Choroid plexus epithelial cell (primary cell): ENCODE measurements around the gene ST8SIA4.
A peak's percentile ranks its signal among the peaks of the same experiment; 100 is the strongest.

Experiments used
- DNase-seq: peaks from one replicate; pipeline ENCODE4 v3.0.0-alpha.2; 2010; ENCODE audit warnings: low read depth
- H3K4me3 ChIP-seq: 2 replicates; pipeline ENCODE4 v1.5.1; 2011; ENCODE audit warnings: low read depth, mild to moderate bottlenecking, control low read depth, low read length, moderate library complexity
- TF ChIP-seq, protein P1 (sequence below): conservative IDR thresholded peaks from 2 replicates; pipeline ENCODE4 v1.5.1; 2011; ENCODE audit warnings: low read depth, mild to moderate bottlenecking, control low read depth, inconsistent platforms, low read length, moderate library complexity

Gene ST8SIA4

DNA sequence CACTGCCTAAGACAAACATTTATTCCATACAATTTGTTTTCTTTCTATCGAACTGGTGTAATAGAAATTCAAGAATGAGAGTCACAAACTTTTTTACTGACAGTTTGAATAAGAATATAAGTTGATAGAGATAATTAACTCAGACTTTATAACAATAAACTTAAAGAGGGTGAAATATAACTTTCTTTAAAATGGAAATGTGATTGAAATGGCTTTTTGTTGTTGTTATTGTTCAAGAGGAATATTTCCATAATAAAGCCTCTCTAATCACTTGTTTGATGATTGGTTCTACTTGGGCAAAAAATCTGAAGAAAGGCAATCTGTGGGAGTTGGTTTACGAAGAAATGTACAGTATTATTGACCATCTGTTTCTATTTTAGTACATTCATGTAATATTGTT, 79.3 kb downstream of the ST8SIA4 start:
- DNase-seq = no peak
- TF ChIP-seq, protein P1, sequence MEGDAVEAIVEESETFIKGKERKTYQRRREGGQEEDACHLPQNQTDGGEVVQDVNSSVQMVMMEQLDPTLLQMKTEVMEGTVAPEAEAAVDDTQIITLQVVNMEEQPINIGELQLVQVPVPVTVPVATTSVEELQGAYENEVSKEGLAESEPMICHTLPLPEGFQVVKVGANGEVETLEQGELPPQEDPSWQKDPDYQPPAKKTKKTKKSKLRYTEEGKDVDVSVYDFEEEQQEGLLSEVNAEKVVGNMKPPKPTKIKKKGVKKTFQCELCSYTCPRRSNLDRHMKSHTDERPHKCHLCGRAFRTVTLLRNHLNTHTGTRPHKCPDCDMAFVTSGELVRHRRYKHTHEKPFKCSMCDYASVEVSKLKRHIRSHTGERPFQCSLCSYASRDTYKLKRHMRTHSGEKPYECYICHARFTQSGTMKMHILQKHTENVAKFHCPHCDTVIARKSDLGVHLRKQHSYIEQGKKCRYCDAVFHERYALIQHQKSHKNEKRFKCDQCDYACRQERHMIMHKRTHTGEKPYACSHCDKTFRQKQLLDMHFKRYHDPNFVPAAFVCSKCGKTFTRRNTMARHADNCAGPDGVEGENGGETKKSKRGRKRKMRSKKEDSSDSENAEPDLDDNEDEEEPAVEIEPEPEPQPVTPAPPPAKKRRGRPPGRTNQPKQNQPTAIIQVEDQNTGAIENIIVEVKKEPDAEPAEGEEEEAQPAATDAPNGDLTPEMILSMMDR = no peak
- H3K4me3 ChIP-seq = no peak overlapping the region

DNA sequence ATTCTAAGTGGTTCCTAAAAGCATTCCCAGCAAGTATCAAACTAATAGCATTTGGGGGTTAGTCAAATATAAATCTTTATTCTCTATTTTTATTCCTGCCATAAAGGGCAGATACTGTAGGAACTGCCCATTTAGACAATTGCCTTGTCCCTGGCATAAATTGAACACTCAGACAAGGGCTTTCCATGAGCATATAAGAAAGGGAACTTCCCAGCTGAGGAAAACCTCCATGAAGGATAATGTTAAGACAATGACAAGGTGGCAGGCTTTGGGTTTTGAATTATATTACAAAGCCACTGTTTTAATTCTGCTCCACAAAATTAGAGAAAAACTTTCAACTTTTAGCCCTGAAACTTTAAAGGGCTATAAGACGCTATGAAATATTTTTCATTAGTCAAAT, 81.3 kb downstream of the ST8SIA4 start:
- H3K4me3 ChIP-seq = no peak overlapping the region
- TF ChIP-seq, protein P1 = no peak
- DNase-seq = no peak

DNA sequence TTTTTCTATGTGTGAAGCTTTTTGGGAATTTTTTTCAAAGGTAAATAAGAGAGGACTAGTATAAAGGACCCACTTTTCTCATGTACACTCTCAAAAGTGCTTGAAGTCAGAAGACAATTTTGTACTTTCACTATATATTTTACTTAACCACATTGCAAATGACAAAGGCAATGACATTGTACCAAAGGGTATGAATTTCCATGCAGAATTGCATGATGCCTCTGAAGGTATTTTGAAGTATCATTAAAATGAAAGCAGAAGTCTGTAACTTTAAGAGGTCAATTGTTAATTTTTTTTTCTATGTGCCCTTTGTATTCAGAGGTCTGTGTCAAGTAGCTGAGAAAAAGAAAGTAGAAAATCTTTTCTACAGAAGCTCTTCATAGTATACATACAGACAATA, 84.7 kb downstream of the ST8SIA4 start:
- no peak overlapping the region for H3K4me3 ChIP-seq
- TF ChIP-seq, protein P1 = no peak
- no peak for DNase-seq

DNA sequence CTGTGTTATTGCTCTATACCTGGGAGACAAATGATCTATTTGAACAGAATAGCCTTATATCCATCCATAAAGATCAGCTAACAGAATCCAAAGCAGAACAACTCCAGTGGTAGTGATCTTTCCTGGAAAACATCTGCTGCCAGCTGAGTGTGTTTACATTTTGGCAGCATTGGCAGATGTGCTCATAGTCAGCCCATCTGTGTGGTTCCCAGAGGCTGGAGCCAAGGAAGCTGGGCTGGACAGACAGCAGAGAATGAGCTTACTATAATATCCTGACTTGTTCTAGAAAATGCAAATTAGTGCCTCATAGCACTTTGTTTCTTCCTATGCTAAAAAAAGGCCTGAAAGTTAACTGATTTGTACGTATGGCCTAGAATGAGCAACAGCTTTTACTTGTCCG, 99.7 kb downstream of the ST8SIA4 start:
- TF ChIP-seq, protein P1 = no peak
- H3K4me3 ChIP-seq = no peak overlapping the region
- DNase-seq = peak; percentile 22

DNA sequence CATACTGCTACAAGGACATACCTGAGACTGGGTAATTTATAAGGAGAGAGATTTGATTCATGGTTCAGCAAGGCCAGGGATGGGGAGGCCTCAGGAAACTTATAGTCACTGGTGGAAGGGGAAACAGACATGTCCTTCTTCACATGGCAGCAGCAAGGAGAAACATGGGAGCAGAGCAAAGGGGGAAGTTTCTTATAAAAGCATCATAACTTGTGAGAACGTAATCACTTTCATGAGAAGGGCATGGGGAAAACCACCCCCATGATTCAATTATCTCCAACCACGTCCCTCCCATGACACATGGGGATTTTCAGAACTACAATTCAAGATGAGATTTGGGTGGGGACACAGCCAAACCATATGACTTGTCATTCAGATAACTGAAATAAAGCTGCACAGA, 100.9 kb downstream of the ST8SIA4 start:
- TF ChIP-seq, protein P1 = no peak
- H3K4me3 ChIP-seq = no peak overlapping the region
- DNase-seq = no peak

DNA sequence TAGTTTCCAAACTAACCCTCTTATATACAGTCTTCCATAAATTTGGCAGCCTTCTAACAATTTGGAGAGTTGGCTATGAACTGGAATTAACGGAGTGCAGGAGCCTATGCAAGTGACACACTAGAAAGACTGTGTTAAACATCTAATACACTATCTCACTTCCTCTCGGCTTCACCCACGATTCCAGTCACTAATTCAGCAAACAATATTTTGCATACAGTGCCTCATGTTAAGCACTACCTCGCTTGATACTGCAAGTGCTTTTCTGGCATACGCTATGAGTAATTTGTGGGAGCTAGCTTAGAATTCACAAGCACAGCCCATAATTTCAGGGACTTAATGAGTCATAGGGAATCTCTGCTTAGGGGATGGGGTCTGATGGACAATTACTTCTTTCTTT, 102.5 kb downstream of the ST8SIA4 start:
- TF ChIP-seq, protein P1 = no peak

DNA sequence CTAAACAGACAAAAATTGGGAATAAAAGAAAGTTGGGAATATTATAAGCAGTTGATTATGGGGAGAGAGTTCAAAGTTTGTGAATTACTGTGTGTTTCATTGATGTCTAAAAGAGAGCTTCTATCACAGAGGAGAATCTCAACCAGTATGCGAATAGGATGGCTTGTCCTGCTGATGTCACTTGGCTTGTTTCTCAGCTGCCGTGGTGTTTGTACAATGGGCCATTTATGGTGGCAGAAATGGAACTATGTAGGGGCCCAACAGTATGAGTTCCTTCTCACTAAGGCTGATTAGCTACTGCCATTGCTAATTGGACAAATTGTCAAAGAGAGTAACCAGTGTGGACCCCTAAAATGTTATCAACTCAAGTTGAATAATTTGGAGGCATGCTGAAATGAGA, 103.9 kb downstream of the ST8SIA4 start:
- H3K4me3 ChIP-seq = no peak overlapping the region
- TF ChIP-seq, protein P1 = no peak
- no peak for DNase-seq

More for the DNA sequence above, 102.5 kb downstream of the ST8SIA4 start:
- DNase-seq = no peak
- H3K4me3 ChIP-seq = no peak overlapping the region
